Liver (tissue), 9 donors: Measurements from ENCODE around the gene ZNF132. TPM values are rescaled to one million over a fixed set of nuclear protein-coding genes. Genes with fewer than 3 reads are reported as not detected.

ENCODE experiments used
- DNase-seq: peaks from one replicate; pipeline ENCODE4 v3.0.0-alpha.2; 2017; ENCODE audit warnings: low spot score
- H3K27ac ChIP-seq, 2 donors: one replicate each; pipeline ENCODE4 v1.7.0; 2013; ENCODE audit warnings: inconsistent platforms in 2 of 2, low read length in 2 of 2, control low read depth in 1 of 2, low read depth in 1 of 2, mild to moderate bottlenecking in 1 of 2
- H3K27me3 ChIP-seq, 4 donors: one replicate each; pipeline versions ENCODE4 v1.6.1 to v1.7.0; 2013; ENCODE audit warnings: low read length in 3 of 4, inconsistent platforms in 1 of 4, mild to moderate bottlenecking in 1 of 4, moderate library complexity in 1 of 4; ENCODE audit not compliant: control insufficient read depth in 4 of 4, insufficient read depth in 4 of 4
- H3K36me3 ChIP-seq, 4 donors: one replicate each; pipeline versions ENCODE4 v1.6.1 to v1.7.0; 2013; ENCODE audit warnings: low read length in 3 of 4, mild to moderate bottlenecking in 3 of 4, low read depth in 1 of 4, moderate library complexity in 1 of 4; ENCODE audit not compliant: control insufficient read depth in 4 of 4, insufficient read depth in 3 of 4
- H3K4me1 ChIP-seq, 4 donors: one replicate each; pipeline versions ENCODE4 v1.6.1 to v1.7.0; 2013; ENCODE audit warnings: low read length in 3 of 4, mild to moderate bottlenecking in 3 of 4, moderate library complexity in 1 of 4; ENCODE audit not compliant: control insufficient read depth in 4 of 4, insufficient read depth in 4 of 4
- H3K4me3 ChIP-seq, 3 donors: one replicate each; pipeline versions ENCODE4 v1.6.1 to v1.7.0; 2013; ENCODE audit warnings: low read length in 3 of 3, control low read depth in 1 of 3, low read depth in 1 of 3, mild to moderate bottlenecking in 1 of 3
- H3K9ac ChIP-seq, 2 donors: one replicate each; pipeline ENCODE4 v1.7.0; 2013; ENCODE audit warnings: low read length in 2 of 2, mild to moderate bottlenecking in 2 of 2, moderate library complexity in 2 of 2, control low read depth in 1 of 2, low read depth in 1 of 2
- H3K9me3 ChIP-seq, 4 donors: one replicate each; pipeline versions ENCODE4 v1.6.1 to v1.7.0; 2013; ENCODE audit warnings: low read length in 3 of 4; ENCODE audit not compliant: control insufficient read depth in 4 of 4
- EGR1 ChIP-seq, 2 donors: IDR thresholded peaks; 2 replicates each; pipeline ENCODE4 v1.6.1; 2016 to 2018; ENCODE audit warnings: antibody characterized with exemption in 2 of 2, low read depth in 2 of 2
- FOXA1 ChIP-seq: IDR thresholded peaks from 2 replicates; pipeline ENCODE4 v1.6.1; 2016; ENCODE audit warnings: antibody characterized with exemption
- FOXA2 ChIP-seq: IDR thresholded peaks from 2 replicates; pipeline ENCODE4 v1.6.1; 2016; ENCODE audit warnings: antibody characterized with exemption
- GABPA ChIP-seq, 2 donors: IDR thresholded peaks in 1 of 2; conservative IDR thresholded peaks in 1 of 2; 2 replicates each; pipeline ENCODE4 v1.6.1; 2016; ENCODE audit warnings: antibody characterized with exemption in 2 of 2, mild to moderate bottlenecking in 1 of 2, moderate library complexity in 1 of 2
- HNF4A ChIP-seq, 2 donors: conservative IDR thresholded peaks; 2 replicates each; pipeline ENCODE4 v1.6.1; 2016; ENCODE audit warnings: antibody characterized with exemption in 2 of 2, mild to moderate bottlenecking in 2 of 2
- HNF4G ChIP-seq: IDR thresholded peaks from 2 replicates; pipeline ENCODE4 v1.6.1; 2016; ENCODE audit warnings: antibody characterized with exemption
- JUND ChIP-seq, 2 donors: IDR thresholded peaks; 2 replicates each; pipeline ENCODE4 v1.6.1; 2016; ENCODE audit warnings: antibody characterized with exemption in 2 of 2
- NR2F2 ChIP-seq: IDR thresholded peaks from 2 replicates; pipeline ENCODE4 v1.6.1; 2016; ENCODE audit warnings: antibody characterized with exemption
- RAD21 ChIP-seq, 2 donors: IDR thresholded peaks; 2 replicates each; pipeline ENCODE4 v1.6.1; 2016; ENCODE audit warnings: antibody characterized with exemption in 2 of 2, mild to moderate bottlenecking in 2 of 2
- RXRA ChIP-seq, 2 donors: IDR thresholded peaks; 2 replicates each; pipeline ENCODE4 v1.6.1; 2017 to 2018; ENCODE audit warnings: antibody characterized with exemption in 2 of 2, mild to moderate bottlenecking in 1 of 2
- SP1 ChIP-seq: IDR thresholded peaks from 2 replicates; pipeline ENCODE4 v1.6.1; 2018; ENCODE audit warnings: antibody characterized with exemption, mild to moderate bottlenecking
- TAF1 ChIP-seq: conservative IDR thresholded peaks from 2 replicates; pipeline ENCODE4 v1.6.1; 2016; ENCODE audit warnings: antibody characterized with exemption, mild to moderate bottlenecking
- YY1 ChIP-seq: IDR thresholded peaks from 2 replicates; pipeline ENCODE4 v1.6.1; 2016; ENCODE audit warnings: antibody characterized with exemption, mild to moderate bottlenecking
- WGBS: extraction: QIAGEN DNeasy Blood & Tissue Kit; methylation state at CpG from one replicate; pipeline ENCODE4 v1.1.7; 2013; 5-methylcytosine and 5-hydroxymethylcytosine counted together
- polyA plus RNA-seq, 2 donors: library from polyadenylated mRNA; stranded (reverse) in 1 of 2; unstranded in 1 of 2; fragments of 200-250 nt in 1 of 2; fragments of >200 nt in 1 of 2; fragmentation: Nextera tagmentation in 1 of 2; extraction: Ambion mirVana in 1 of 2; gene quantifications; one replicate each; pipeline versions ENCODE4 v1.2.1 to v1.2.3, GENCODE V29; 2013 to 2015
- total RNA-seq, 2 donors: library from RNA; depleted of rRNA; stranded (reverse); fragments of >200 nt; gene quantifications; one replicate each; pipeline ENCODE4 v1.2.3, GENCODE V29; 2014
- TF ChIP-seq, protein P1 (sequence below): IDR thresholded peaks from 2 replicates; pipeline ENCODE4 v1.6.1; 2016; ENCODE audit warnings: antibody characterized with exemption, mild to moderate bottlenecking
- TF ChIP-seq, protein P2 (sequence below): fragments of 150-350 bp; IDR thresholded peaks from 2 replicates; pipeline ENCODE4 v1.5.1; 2017; ENCODE audit warnings: improper control_type of control experiment, low read depth, low read length; ENCODE audit not compliant: missing input control
- TF ChIP-seq, protein P3 (sequence below): IDR thresholded peaks from 2 replicates; pipeline ENCODE4 v1.6.1; 2016; ENCODE audit warnings: antibody characterized with exemption
- TF ChIP-seq, protein P4 (sequence below): IDR thresholded peaks from 2 replicates; pipeline ENCODE4 v1.6.1; 2016; ENCODE audit warnings: antibody characterized with exemption
- TF ChIP-seq, protein P5 (sequence below): IDR thresholded peaks from 2 replicates; pipeline ENCODE4 v1.6.1; 2016; ENCODE audit warnings: antibody characterized with exemption
- donor health status: healthy.
- donor health status: healthy.
- donor health status: healthy.
- donor health status: healthy.
- donor health status: healthy.

Gene ZNF132
- total and polyA plus RNA-seq, 4 donors: 0.64 to 2.0 (median 1.0) TPM

DNA sequence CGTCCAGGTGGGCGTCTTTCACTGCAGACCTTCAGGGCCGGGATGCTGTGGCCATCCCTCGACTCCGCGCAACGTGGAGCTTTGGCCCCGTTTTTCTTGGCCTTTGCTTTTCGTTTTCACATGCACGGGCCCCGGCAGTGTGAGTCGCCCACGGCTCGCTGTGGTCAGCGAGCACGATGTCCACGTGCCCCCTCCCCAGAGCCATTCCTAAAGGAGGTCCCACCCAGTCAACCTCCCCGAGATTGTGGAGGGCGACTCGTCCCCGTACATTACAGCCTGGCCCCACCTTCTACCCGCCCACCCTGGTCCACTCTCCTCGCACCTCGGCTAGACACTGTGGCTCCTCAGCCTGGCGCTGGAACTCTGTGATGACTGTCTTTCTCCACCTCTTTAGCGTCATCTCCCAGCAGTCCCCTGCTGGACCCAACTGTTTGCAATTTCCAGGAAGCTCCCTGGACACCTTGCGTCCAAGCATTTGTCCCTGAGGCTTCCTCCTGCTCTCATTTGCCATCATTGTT is 36.6 kb upstream of the ZNF132 start:
- Histone ChIP-seq H3K4me1 (peaks cover 5 to 21% (median 15%) of the 10 kb centered on the region in 4 donors), H3K36me3 (peaks cover 0 to 22% (median 6%) of the 10 kb centered on the region in 4 donors), H3K27ac (peak overlapping the region; percentile 87 to 88), H3K4me3 (peak overlapping the region; percentile 62 to 78 (median 62)), H3K27me3 (no peaks in the 10 kb centered on the region), H3K9ac (peak overlapping the region; percentile 8 to 57), H3K9me3 (no peaks in the 10 kb centered on the region)
- WGBS: 2% methylated on average over 27 of the region's 27 CpGs
- no peak for TF ChIP-seq RAD21 (IDR thresholded peaks at IDR 0.05)
- TF ChIP-seq, protein P1, sequence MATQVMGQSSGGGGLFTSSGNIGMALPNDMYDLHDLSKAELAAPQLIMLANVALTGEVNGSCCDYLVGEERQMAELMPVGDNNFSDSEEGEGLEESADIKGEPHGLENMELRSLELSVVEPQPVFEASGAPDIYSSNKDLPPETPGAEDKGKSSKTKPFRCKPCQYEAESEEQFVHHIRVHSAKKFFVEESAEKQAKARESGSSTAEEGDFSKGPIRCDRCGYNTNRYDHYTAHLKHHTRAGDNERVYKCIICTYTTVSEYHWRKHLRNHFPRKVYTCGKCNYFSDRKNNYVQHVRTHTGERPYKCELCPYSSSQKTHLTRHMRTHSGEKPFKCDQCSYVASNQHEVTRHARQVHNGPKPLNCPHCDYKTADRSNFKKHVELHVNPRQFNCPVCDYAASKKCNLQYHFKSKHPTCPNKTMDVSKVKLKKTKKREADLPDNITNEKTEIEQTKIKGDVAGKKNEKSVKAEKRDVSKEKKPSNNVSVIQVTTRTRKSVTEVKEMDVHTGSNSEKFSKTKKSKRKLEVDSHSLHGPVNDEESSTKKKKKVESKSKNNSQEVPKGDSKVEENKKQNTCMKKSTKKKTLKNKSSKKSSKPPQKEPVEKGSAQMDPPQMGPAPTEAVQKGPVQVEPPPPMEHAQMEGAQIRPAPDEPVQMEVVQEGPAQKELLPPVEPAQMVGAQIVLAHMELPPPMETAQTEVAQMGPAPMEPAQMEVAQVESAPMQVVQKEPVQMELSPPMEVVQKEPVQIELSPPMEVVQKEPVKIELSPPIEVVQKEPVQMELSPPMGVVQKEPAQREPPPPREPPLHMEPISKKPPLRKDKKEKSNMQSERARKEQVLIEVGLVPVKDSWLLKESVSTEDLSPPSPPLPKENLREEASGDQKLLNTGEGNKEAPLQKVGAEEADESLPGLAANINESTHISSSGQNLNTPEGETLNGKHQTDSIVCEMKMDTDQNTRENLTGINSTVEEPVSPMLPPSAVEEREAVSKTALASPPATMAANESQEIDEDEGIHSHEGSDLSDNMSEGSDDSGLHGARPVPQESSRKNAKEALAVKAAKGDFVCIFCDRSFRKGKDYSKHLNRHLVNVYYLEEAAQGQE: peak; percentile 50
- TF ChIP-seq RXRA (IDR thresholded peaks at IDR 0.05): peak in 1 of 2 donors; percentile 41
- TF ChIP-seq, protein P2, sequence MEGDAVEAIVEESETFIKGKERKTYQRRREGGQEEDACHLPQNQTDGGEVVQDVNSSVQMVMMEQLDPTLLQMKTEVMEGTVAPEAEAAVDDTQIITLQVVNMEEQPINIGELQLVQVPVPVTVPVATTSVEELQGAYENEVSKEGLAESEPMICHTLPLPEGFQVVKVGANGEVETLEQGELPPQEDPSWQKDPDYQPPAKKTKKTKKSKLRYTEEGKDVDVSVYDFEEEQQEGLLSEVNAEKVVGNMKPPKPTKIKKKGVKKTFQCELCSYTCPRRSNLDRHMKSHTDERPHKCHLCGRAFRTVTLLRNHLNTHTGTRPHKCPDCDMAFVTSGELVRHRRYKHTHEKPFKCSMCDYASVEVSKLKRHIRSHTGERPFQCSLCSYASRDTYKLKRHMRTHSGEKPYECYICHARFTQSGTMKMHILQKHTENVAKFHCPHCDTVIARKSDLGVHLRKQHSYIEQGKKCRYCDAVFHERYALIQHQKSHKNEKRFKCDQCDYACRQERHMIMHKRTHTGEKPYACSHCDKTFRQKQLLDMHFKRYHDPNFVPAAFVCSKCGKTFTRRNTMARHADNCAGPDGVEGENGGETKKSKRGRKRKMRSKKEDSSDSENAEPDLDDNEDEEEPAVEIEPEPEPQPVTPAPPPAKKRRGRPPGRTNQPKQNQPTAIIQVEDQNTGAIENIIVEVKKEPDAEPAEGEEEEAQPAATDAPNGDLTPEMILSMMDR: no peak
- TF ChIP-seq HNF4G: no peak
- TF ChIP-seq, protein P3, sequence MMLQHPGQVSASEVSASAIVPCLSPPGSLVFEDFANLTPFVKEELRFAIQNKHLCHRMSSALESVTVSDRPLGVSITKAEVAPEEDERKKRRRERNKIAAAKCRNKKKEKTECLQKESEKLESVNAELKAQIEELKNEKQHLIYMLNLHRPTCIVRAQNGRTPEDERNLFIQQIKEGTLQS: no peak
- peak in 1 of 2 donors; percentile 33 for TF ChIP-seq GABPA (IDR thresholded peaks at IDR 0.05 in 1 of 2, conservative IDR thresholded peaks at IDR 0.05 in 1 of 2)
- TF ChIP-seq NR2F2: no peak
- peak; percentile 50 for TF ChIP-seq TAF1
- no peak for TF ChIP-seq JUND (IDR thresholded peaks at IDR 0.05)
- peak; percentile 20 for TF ChIP-seq SP1
- peak; percentile 19 to 44 for TF ChIP-seq HNF4A (conservative IDR thresholded peaks at IDR 0.05)
- TF ChIP-seq FOXA2: no peak
- TF ChIP-seq, protein P4, sequence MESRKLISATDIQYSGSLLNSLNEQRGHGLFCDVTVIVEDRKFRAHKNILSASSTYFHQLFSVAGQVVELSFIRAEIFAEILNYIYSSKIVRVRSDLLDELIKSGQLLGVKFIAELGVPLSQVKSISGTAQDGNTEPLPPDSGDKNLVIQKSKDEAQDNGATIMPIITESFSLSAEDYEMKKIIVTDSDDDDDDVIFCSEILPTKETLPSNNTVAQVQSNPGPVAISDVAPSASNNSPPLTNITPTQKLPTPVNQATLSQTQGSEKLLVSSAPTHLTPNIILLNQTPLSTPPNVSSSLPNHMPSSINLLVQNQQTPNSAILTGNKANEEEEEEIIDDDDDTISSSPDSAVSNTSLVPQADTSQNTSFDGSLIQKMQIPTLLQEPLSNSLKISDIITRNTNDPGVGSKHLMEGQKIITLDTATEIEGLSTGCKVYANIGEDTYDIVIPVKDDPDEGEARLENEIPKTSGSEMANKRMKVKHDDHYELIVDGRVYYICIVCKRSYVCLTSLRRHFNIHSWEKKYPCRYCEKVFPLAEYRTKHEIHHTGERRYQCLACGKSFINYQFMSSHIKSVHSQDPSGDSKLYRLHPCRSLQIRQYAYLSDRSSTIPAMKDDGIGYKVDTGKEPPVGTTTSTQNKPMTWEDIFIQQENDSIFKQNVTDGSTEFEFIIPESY: no peak
- TF ChIP-seq, protein P5, sequence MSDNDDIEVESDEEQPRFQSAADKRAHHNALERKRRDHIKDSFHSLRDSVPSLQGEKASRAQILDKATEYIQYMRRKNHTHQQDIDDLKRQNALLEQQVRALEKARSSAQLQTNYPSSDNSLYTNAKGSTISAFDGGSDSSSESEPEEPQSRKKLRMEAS: peak; percentile 42
- TF ChIP-seq FOXA1: no peak
- TF ChIP-seq YY1: no peak
- no peak for TF ChIP-seq EGR1 (IDR thresholded peaks at IDR 0.05; ENCODE audit: low read depth in 2 of 2)
- DNase-seq: no peak
